ENCODE measurements around the gene CTDP1. TPM values are rescaled to one million over a fixed set of nuclear protein-coding genes. Genes with fewer than 3 reads are reported as not detected.

The CTDP1 gene
- total RNA-seq, 1 experiment from 2014 or later = 24.9 TPM

GRCh38 chr18:79632765-79633164, 46.8 kb upstream of the CTDP1 start:
- intact Hi-C loops (cut with micrococcal nuclease) = no loop called here
- Histone ChIP-seq H3K36me3 (ENCODE audit: control insufficient read depth in 1 of 2, insufficient read depth in 2 of 2, low read length in 2 of 2) (no peaks in the 10 kb centered on the region), H3K9ac (ENCODE audit: low read length) (no peak overlapping the region), H3K27me3 (ENCODE audit: insufficient read depth, low read length) (peaks cover 5% of the 10 kb centered on the region; the same call in 1 of the 2 replicates), H3K27ac (ENCODE audit: low read depth, low read length) (no peak overlapping the region), H3K9me3 (ENCODE audit: control insufficient read depth in 1 of 2, insufficient read depth in 1 of 2, low read depth in 1 of 2, low read length in 2 of 2) (no peaks in the 10 kb centered on the region; a peak in 1 of 4 replicates), H3K4me1 (ENCODE audit: control insufficient read depth in 1 of 2, insufficient read depth in 2 of 2, low read length in 2 of 2) (no peaks in the 10 kb centered on the region), H3K4me3 (replicated peaks in 1 of 2; ENCODE audit: low read depth in 1 of 2, low read length in 2 of 2) (no peak overlapping the region), H3K9me2 (ENCODE audit: insufficient read depth) (no peaks in the 10 kb centered on the region), H3K79me2 (ENCODE audit: insufficient read depth, low read length) (no peaks in the 10 kb centered on the region), H2AFZ (ENCODE audit: low read depth, low read length, poor library complexity, severe bottlenecking) (no peak overlapping the region), H3K4me2 (ENCODE audit: low read length) (no peak overlapping the region), H4K20me1 (ENCODE audit: insufficient read depth) (no peaks in the 10 kb centered on the region)
- BruUV-seq (replicated peaks) = no TSS peak
- no peak for DNase-seq (ENCODE audit: low read depth, low spot score)
- ChIA-PET RAD21 (ENCODE audit: low non-redundant PET in 1 of 2, low total read pairs in 2 of 2, uncharacterized antibody in 2 of 2, unreplicated experiment in 2 of 2) (no interaction called here), CTCF (no interaction called here), POLR2A (no interaction called here)
- ATAC-seq = no peak
- TF ChIP-seq EZH2phosphoT487 (IDR thresholded peaks at IDR 0.05; ENCODE audit: borderline replicate concordance) = no peak
- TF ChIP-seq EGR1 (IDR thresholded peaks at IDR 0.05; ENCODE audit: low read depth) = no peak
- no peak for TF ChIP-seq RAD21 (IDR thresholded peaks at IDR 0.05; ENCODE audit: low read depth)
- no peak for TF ChIP-seq TCF7L2 (IDR thresholded peaks at IDR 0.05; ENCODE audit: borderline replicate concordance, extremely low read depth, insufficient read depth, insufficient read length)
- no peak for TF ChIP-seq POLR2AphosphoS5 (IDR thresholded peaks at IDR 0.05; ENCODE audit: low read depth, low read length)
- TF ChIP-seq ZNF274 (IDR thresholded peaks at IDR 0.05; ENCODE audit: low read depth, low read length) = no peak
- TF ChIP-seq MAX (IDR thresholded peaks at IDR 0.05) = no peak

- no peak overlapping the region for H3K9ac ChIP-seq (ENCODE audit: low read length)
- BruUV-seq (replicated peaks) = no TSS peak
- POLR2A ChIA-PET = no interaction called here
- no peak for DNase-seq (ENCODE audit: low read depth, low spot score)
- RAD21 ChIA-PET (ENCODE audit: low non-redundant PET in 1 of 2, low total read pairs in 2 of 2, uncharacterized antibody in 2 of 2, unreplicated experiment in 2 of 2) = no interaction called here
- no peaks in the 10 kb centered on the region for H3K79me2 ChIP-seq (ENCODE audit: insufficient read depth, low read length)
- H3K4me1 ChIP-seq (ENCODE audit: control insufficient read depth in 1 of 2, insufficient read depth in 2 of 2, low read length in 2 of 2) = no peaks in the 10 kb centered on the region
- no peak overlapping the region for H3K27ac ChIP-seq (ENCODE audit: low read depth, low read length)
- no peak overlapping the region for H3K4me3 ChIP-seq (replicated peaks in 1 of 2; ENCODE audit: low read depth in 1 of 2, low read length in 2 of 2)
- no peak overlapping the region for H3K4me2 ChIP-seq (ENCODE audit: low read length)
- H3K9me3 ChIP-seq (ENCODE audit: control insufficient read depth in 1 of 2, insufficient read depth in 1 of 2, low read depth in 1 of 2, low read length in 2 of 2) = no peaks in the 10 kb centered on the region; a peak in 1 of 4 replicates
- no peaks in the 10 kb centered on the region for H4K20me1 ChIP-seq (ENCODE audit: insufficient read depth)
- H3K36me3 ChIP-seq (ENCODE audit: control insufficient read depth in 1 of 2, insufficient read depth in 2 of 2, low read length in 2 of 2) = no peaks in the 10 kb centered on the region
- peaks cover 5% of the 10 kb centered on the region; the same call in 1 of the 2 replicates for H3K27me3 ChIP-seq (ENCODE audit: insufficient read depth, low read length)
- no peak for ATAC-seq
- no peak overlapping the region for H2AFZ ChIP-seq (ENCODE audit: low read depth, low read length, poor library complexity, severe bottlenecking)
- intact Hi-C loops (cut with micrococcal nuclease) = no loop called here
- CTCF ChIA-PET = no interaction called here
- H3K9me2 ChIP-seq (ENCODE audit: insufficient read depth) = no peaks in the 10 kb centered on the region
- TF ChIP-seq RAD21 (IDR thresholded peaks at IDR 0.05; ENCODE audit: low read depth) = no peak
- TF ChIP-seq CEBPB (IDR thresholded peaks at IDR 0.05; ENCODE audit: low read depth) = no peak
- TF ChIP-seq SIN3A (IDR thresholded peaks at IDR 0.05; ENCODE audit: low read depth) = no peak
- TF ChIP-seq YY1 (IDR thresholded peaks at IDR 0.05; ENCODE audit: extremely low read depth, insufficient replicate concordance, low read depth, low read length) = no peak
- TF ChIP-seq CTCF (IDR thresholded peaks at IDR 0.05 in 2 of 3, conservative IDR thresholded peaks at IDR 0.05 in 1 of 3; ENCODE audit: borderline replicate concordance in 1 of 3, insufficient read depth in 1 of 3, low read depth in 2 of 3, low read length in 2 of 3) = no peak
- TF ChIP-seq TCF7L2 (IDR thresholded peaks at IDR 0.05; ENCODE audit: borderline replicate concordance, extremely low read depth, insufficient read depth, insufficient read length) = no peak
- TF ChIP-seq CBX3 (IDR thresholded peaks at IDR 0.05; ENCODE audit: low read depth) = no peak
- no peak for TF ChIP-seq EZH2phosphoT487 (IDR thresholded peaks at IDR 0.05; ENCODE audit: borderline replicate concordance)
- no peak for TF ChIP-seq SP1 (IDR thresholded peaks at IDR 0.05; ENCODE audit: low read depth)
- no peak for TF ChIP-seq SRF (IDR thresholded peaks at IDR 0.05; ENCODE audit: low read depth)
- no peak for TF ChIP-seq ELF1 (IDR thresholded peaks at IDR 0.05; ENCODE audit: borderline replicate concordance, low read depth)
- TF ChIP-seq MAX (IDR thresholded peaks at IDR 0.05) = no peak
Measured at GRCh38 chr18:79634186-79634585, 45.4 kb upstream of the CTDP1 start.
